OCI-LY1 (cell line): ENCODE data around the gene MAGI1.

Experiments used
- CTCF ChIP-seq: fragments of 200-600 bp; sonication (generic), shearing (Covaris generic); IDR thresholded peaks from 2 replicates; pipeline ENCODE4 v1.5.1; 2017; ENCODE audit warnings: mild to moderate bottlenecking, antibody characterized with exemption, low read length, moderate library complexity, mixed read lengths
- EZH2 ChIP-seq: fragments of 200-600 bp; sonication (generic), shearing (Covaris generic); IDR thresholded peaks from 2 replicates; pipeline ENCODE4 v1.8.0; 2017; ENCODE audit warnings: borderline replicate concordance, mixed run types, mild to moderate bottlenecking, antibody characterized with exemption, low read length, moderate library complexity, mixed read lengths

- TF ChIP-seq CTCF = no peak
- no peak for TF ChIP-seq EZH2
These were observed 559.9 kb downstream of the MAGI1 start for GRCh38 chr3:65478551-65479500.
